AG04450 (cell line): ENCODE results near the gene ZSWIM5. TPM values are rescaled to one million over a fixed set of nuclear protein-coding genes. Genes with fewer than 3 reads are reported as not detected.

Experiments
- CTCF ChIA-PET: fragments of 300-600, 350-600 bp; formaldehyde crosslinking; extraction: SDS; loops from one replicate; lab custom pipeline; 2022; ENCODE audit warnings: antibody characterized with exemption, inconsistent platforms; lab: Charles Lee
- POLR2A ChIA-PET: fragments of 350-600 bp; formaldehyde crosslinking; extraction: SDS; loops from one replicate; lab custom pipeline; 2021; ENCODE audit warnings: antibody characterized with exemption, inconsistent platforms; lab: Yijun Ruan, JAX
- DNase-seq: peaks from one replicate; pipeline ENCODE4 v3.0.0-alpha.2; 2011; ENCODE audit warnings: low read depth, low spot score
- H3K27ac ChIP-seq: one replicate; pipeline ENCODE4 v1.5.1; 2012; ENCODE audit warnings: low read depth, low read length, control low read depth
- H3K27me3 ChIP-seq: one replicate; pipeline ENCODE4 v1.6.0; 2012; ENCODE audit warnings: low read length; ENCODE audit not compliant: control insufficient read depth, insufficient read depth
- H3K4me3 ChIP-seq: 2 replicates; pipeline ENCODE4 v1.5.1; 2011; ENCODE audit warnings: mild to moderate bottlenecking, low read depth, low read length, control low read depth
- H3K9me3 ChIP-seq: 2 replicates; pipeline ENCODE4 v1.5.1; 2012; ENCODE audit warnings: low read length; ENCODE audit not compliant: control insufficient read depth, insufficient read depth
- CTCF ChIP-seq: IDR thresholded peaks from 2 replicates; pipeline ENCODE4 v1.5.1; 2011; ENCODE audit warnings: low read depth, low read length, control low read depth, inconsistent platforms
- polyA plus RNA-seq: library from polyadenylated mRNA; depleted of rRNA; stranded (reverse); fragments of >200 nt; gene quantifications from 2 replicates; pipeline ENCODE4 v1.2.3, GENCODE V29; 2011

ZSWIM5 gene
- polyA plus RNA-seq, 1 experiment, result 0.06 TPM

- CTCF ChIA-PET, result no interaction called here
- POLR2A ChIA-PET, result no interaction called here
- H3K27me3 ChIP-seq, result no peaks in the 10 kb centered on the region
Measured at GRCh38 chr1:45244660-45245059, 38.3 kb upstream of the ZSWIM5 start.

GRCh38 chr1:45243476-45244343, 37.3 kb upstream of the ZSWIM5 start:
- H3K4me3 ChIP-seq, result no peak overlapping the region
- no peak for TF ChIP-seq CTCF
- ChIA-PET POLR2A (no interaction called here), CTCF (interaction anchor here (0.5 kb wide), 1 partner anchor 69 kb away, joined by 4 read pairs; no protein-coding TSS in a partner anchor)
- no peak for DNase-seq
- no peaks in the 10 kb centered on the region for H3K27me3 ChIP-seq
- no peak overlapping the region for H3K27ac ChIP-seq
- peaks cover 10% of the 10 kb centered on the region for H3K9me3 ChIP-seq

More at GRCh38 chr1:45244660-45245059, 38.3 kb upstream of the ZSWIM5 start:
- Histone ChIP-seq H3K27ac (no peak overlapping the region), H3K4me3 (no peak overlapping the region), H3K9me3 (peaks cover 10% of the 10 kb centered on the region)
- TF ChIP-seq CTCF, result no peak
- DNase-seq, result no peak

GRCh38 chr1:45238846-45239245, 32.4 kb upstream of the ZSWIM5 start:
- Histone ChIP-seq H3K27me3 (no peaks in the 10 kb centered on the region), H3K9me3 (peaks cover 16% of the 10 kb centered on the region; the same call in 1 of the 2 replicates), H3K27ac (no peak overlapping the region), H3K4me3 (no peak overlapping the region)
- POLR2A ChIA-PET, result interaction anchor here (0.6 kb wide), 1 partner anchor 84 kb away, joined by 3 read pairs; no protein-coding TSS in a partner anchor
- CTCF ChIA-PET, result no interaction called here
- DNase-seq, result no peak
- no peak for TF ChIP-seq CTCF

GRCh38 chr1:45236136-45236535, 29.7 kb upstream of the ZSWIM5 start:
- Histone ChIP-seq H3K4me3 (no peak overlapping the region), H3K27me3 (no peaks in the 10 kb centered on the region), H3K9me3 (peaks cover 8% of the 10 kb centered on the region; the same call in 1 of the 2 replicates), H3K27ac (no peak overlapping the region)
- POLR2A ChIA-PET, result interaction anchor here (0.7 kb wide), 1 partner anchor 67 kb away, joined by 6 read pairs; no protein-coding TSS in a partner anchor
- TF ChIP-seq CTCF, result no peak
- CTCF ChIA-PET, result interaction anchor here (0.7 kb wide), 1 partner anchor 77 kb away, joined by 3 read pairs; no protein-coding TSS in a partner anchor
- no peak for DNase-seq

GRCh38 chr1:45230537-45230936, 24.1 kb upstream of the ZSWIM5 start:
- H3K9me3 ChIP-seq, result no peaks in the 10 kb centered on the region
- H3K27me3 ChIP-seq, result peaks cover 6% of the 10 kb centered on the region
- H3K4me3 ChIP-seq, result no peak overlapping the region
- no peak for DNase-seq
- TF ChIP-seq CTCF, result no peak
- H3K27ac ChIP-seq, result no peak overlapping the region
- ChIA-PET CTCF (interaction anchor here (0.7 kb wide), 1 partner anchor 216 kb away, joined by 3 read pairs; no protein-coding TSS in a partner anchor), POLR2A (no interaction called here)
